ENCODE results near the gene BCL6B. TPM values are rescaled to one million over a fixed set of nuclear protein-coding genes. Genes with fewer than 3 reads are reported as not detected.
A peak's percentile ranks its signal among the peaks of the same experiment; 100 is the strongest.

Gene BCL6B
- total RNA-seq, 2 donors from 2014 or later = 6.1 to 9.2 TPM

DNA sequence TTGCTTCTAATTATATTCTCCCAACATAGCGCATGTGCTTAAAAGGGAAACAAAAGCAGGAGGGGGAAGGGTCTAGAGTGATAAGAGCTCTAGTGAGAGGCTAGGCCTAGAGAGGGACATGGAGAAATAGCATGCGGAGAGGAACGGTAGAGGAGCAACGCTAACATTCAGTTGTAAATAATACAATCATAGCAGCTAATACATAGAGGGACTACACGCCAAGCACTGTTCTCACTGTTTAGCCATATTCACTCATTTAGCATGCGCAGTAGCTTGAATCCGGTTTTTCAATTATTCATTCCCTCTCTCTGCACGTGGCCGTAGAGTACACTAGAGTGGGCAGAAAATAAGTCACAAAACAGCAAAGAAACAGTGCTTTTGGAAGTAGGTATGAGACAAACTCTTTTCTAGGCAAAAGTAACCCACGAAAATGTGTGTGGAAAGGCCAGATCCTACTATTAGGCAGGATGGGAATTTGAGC lies 28.7 kb upstream of the BCL6B start:
- H3K9me3 ChIP-seq = no peaks in the 10 kb centered on the region
- peaks cover 4% of the 10 kb centered on the region for H3K36me3 ChIP-seq
- TF ChIP-seq, protein P1, sequence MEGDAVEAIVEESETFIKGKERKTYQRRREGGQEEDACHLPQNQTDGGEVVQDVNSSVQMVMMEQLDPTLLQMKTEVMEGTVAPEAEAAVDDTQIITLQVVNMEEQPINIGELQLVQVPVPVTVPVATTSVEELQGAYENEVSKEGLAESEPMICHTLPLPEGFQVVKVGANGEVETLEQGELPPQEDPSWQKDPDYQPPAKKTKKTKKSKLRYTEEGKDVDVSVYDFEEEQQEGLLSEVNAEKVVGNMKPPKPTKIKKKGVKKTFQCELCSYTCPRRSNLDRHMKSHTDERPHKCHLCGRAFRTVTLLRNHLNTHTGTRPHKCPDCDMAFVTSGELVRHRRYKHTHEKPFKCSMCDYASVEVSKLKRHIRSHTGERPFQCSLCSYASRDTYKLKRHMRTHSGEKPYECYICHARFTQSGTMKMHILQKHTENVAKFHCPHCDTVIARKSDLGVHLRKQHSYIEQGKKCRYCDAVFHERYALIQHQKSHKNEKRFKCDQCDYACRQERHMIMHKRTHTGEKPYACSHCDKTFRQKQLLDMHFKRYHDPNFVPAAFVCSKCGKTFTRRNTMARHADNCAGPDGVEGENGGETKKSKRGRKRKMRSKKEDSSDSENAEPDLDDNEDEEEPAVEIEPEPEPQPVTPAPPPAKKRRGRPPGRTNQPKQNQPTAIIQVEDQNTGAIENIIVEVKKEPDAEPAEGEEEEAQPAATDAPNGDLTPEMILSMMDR (IDR thresholded peaks at IDR 0.05) = no peak
- peaks cover 0 to 14% of the 10 kb centered on the region in 2 donors for H3K4me1 ChIP-seq
- no peaks in the 10 kb centered on the region for H3K27me3 ChIP-seq
- H3K27ac ChIP-seq = no peak overlapping the region
- no peak for DNase-seq (ENCODE audit: low spot score)
- H3K4me3 ChIP-seq = no peak overlapping the region

DNA sequence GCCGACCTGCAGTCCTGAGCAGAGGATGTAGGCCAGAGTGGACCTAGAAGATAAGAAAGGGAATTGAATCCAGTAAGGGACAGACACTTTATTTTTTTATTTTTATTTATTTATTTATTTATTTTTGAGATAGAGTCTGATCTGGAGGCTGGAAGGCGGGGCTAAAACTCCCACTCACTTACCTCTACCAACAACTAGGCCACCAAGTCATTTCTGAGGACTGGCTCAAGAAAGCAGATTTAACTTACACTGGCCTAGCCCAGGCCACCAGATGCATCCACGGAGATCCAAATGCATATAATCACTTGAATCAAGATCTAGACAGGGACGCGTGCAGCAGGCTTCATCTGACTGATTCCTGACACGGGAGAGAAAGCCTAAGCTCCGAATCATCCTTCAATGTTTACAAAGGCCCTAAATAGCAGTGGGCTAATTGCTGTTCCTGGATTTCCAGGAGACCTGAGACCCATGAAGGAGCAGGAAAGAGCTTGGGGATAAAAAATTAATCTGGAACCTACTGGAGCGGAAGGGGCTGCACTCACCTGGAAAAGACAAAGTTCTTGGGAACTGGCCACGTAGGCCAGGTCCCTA lies 28.1 kb upstream of the BCL6B start:
- Histone ChIP-seq H3K27me3 (no peaks in the 10 kb centered on the region), H3K27ac (no peak overlapping the region), H3K4me1 (peaks cover 0 to 14% of the 10 kb centered on the region in 2 donors), H3K4me3 (no peak overlapping the region), H3K9me3 (no peaks in the 10 kb centered on the region), H3K36me3 (peaks cover 4% of the 10 kb centered on the region)
- DNase-seq (ENCODE audit: low spot score) = no peak
- TF ChIP-seq, protein P1 (IDR thresholded peaks at IDR 0.05) = no peak

DNA sequence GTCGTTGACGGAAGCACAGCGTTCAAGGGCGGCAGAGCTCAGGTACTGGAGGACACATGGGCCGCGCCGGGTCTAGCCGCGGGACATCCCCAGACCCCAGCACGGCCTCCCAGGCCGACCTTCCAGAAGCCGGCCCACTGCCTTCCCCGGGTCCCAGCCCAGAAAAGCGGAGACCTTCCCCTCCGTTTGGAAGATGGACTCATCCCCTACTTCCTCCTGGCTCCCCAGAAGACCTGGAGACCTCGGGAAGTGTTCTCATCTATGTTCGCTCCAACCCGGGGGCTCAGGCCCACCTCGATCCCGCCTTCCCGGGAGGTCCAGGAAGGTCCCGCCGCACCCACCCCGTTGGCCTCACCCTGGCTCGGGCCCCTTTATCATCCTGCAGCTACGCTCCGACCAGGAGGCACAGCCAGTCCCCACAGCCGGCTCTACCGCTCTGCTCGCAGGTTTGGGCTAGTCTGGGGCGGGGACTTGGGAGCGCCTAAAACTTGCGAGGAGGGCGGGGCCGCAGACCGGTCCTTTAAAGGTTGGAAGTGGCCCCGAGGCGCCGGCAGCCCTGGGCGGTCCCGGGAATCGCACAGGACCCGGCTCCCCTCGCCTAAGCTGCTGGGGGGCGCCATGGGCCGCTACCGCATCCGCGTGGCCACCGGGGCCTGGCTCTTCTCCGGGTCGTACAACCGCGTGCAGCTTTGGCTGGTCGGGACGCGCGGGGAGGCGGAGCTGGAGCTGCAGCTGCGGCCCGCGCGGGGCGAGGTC lies 27.2 kb upstream of the BCL6B start, which contains the start of gene ALOX12:
Gene ALOX12, plus strand, starts transcription at position 550 of the 756 bp plus-strand sequence. Its CDS starts 69 bp downstream, at position 619.
- peaks cover 0 to 14% of the 10 kb centered on the region in 2 donors for H3K4me1 ChIP-seq
- no peaks in the 10 kb centered on the region for H3K9me3 ChIP-seq
- peak within 1 kb of the TSS; percentile 4 to 39 for H3K4me3 ChIP-seq
- no peak within 1 kb of the TSS for H3K27ac ChIP-seq
- H3K27me3 ChIP-seq = no peaks in the 10 kb centered on the region
- TF ChIP-seq, protein P1 (IDR thresholded peaks at IDR 0.05) = no peak
- no peak for DNase-seq (ENCODE audit: low spot score)
- H3K36me3 ChIP-seq = peaks cover 4% of the 10 kb centered on the region

DNA sequence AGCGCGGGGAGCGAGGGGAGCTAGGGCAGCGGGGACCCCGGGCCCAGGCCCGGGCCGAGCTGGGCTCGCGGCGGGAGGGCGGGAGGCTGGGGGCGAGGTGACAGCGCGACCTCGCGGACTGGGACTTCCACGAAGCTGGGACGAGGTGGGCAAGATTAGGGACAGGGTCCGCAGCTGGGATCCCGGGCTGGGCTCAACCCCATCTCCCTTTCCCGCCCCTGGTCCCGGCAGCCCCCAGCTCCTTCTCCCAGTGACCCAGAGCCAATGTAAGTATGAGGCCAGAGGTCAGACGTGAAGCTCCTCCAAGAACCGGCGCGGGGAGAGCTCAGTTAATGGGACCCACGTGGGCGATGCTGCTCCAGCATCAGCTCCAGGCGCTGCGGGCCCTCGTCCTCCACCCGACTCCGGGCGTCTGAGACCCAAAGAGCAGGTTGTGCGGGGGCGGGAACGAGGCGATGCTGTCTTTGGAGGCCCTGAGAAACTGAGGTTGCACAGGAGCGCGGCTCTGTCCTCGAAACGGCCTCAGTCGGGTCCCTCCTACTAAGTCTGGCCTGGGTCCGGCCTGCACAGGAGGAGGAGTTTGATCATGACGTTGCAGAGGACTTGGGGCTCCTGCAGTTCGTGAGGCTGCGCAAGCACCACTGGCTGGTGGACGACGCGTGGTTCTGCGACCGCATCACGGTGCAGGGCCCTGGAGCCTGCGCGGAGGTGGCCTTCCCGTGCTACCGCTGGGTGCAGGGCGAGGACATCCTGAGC lies 26.4 kb upstream of the BCL6B start:
- TF ChIP-seq, protein P1 (IDR thresholded peaks at IDR 0.05) = no peak
- Histone ChIP-seq H3K4me1 (peaks cover 0 to 14% of the 10 kb centered on the region in 2 donors), H3K27me3 (no peaks in the 10 kb centered on the region), H3K4me3 (peak overlapping the region in 1 of 2 donors; percentile 39), H3K27ac (no peak overlapping the region), H3K36me3 (peaks cover 10% of the 10 kb centered on the region), H3K9me3 (no peaks in the 10 kb centered on the region)
- DNase-seq (ENCODE audit: low spot score) = no peak

DNA sequence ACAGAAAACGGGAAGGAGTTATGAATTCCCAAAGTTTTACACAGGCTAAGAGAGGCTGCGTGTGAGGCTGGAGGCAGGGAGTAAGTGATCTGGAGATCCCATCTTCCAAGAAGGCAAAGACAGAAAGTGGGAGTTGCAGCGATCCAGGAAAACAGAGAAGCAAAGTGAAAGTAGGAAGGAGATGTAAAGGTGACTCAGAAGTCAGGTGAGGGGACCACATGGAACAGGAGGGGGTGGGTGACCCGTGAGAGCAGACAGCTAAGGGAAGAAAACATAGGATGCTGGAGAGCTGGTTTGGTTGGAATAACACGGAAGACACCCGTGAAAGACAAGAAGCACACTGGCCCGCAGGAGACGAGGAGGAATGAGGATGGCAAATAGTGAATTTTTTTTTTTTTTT lies 25.7 kb upstream of the BCL6B start:
- TF ChIP-seq, protein P1 (IDR thresholded peaks at IDR 0.05) = no peak
- Histone ChIP-seq H3K36me3 (peaks cover 17% of the 10 kb centered on the region), H3K9me3 (no peaks in the 10 kb centered on the region), H3K27ac (no peak overlapping the region), H3K4me3 (no peak overlapping the region), H3K4me1 (peaks cover 0 to 14% of the 10 kb centered on the region in 2 donors), H3K27me3 (no peaks in the 10 kb centered on the region)
- DNase-seq (ENCODE audit: low spot score) = no peak
